ENCODE results near the gene GRM4. TPM values are rescaled to one million over a fixed set of nuclear protein-coding genes. Genes with fewer than 3 reads are reported as not detected.

The GRM4 gene
- total RNA-seq, 1 experiment from 2014 or later = 5.6 TPM

DNA sequence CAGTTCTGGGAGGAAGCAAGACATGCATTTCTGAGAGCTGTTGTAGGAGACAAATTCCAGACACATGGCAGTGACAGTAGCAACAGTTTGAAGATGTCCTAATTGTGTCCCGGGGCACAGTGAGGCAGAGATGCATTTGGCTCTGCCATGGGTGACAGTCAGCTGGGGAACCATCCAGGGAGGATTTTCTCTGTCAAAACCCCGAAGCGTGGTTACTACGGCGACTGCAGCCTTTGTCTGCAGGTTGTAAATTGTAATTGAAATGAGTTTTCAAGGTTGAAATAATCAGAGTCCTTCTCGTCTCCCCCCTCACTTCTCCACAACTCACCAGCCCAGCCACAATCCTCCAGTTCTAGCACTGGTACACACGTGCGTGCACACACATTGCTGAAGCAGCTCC lies 100.1 kb downstream of the GRM4 start:
- Histone ChIP-seq H3K56ac (ENCODE audit: insufficient read length, low read depth, low read length) (no peak overlapping the region), H3K27me3 (ENCODE audit: insufficient read depth, low read length) (no peaks in the 10 kb centered on the region), H3K18ac (ENCODE audit: insufficient read length, low read depth, low read length) (no peak overlapping the region), H2AFZ (ENCODE audit: low read length) (no peak overlapping the region), H2BK20ac (ENCODE audit: low read depth, low read length, poor library complexity, severe bottlenecking) (no peak overlapping the region), H3K23me2 (ENCODE audit: insufficient read length, low read depth, low read length, poor library complexity, severe bottlenecking) (no peaks in the 10 kb centered on the region), H4K8ac (replicated peaks; ENCODE audit: insufficient read length, low read depth, low read length) (no peak overlapping the region), H3K23ac (ENCODE audit: insufficient read length, low read depth, low read length) (no peak overlapping the region), H2BK12ac (ENCODE audit: insufficient read length, low read depth, low read length) (no peak overlapping the region), H4K5ac (ENCODE audit: insufficient read length, low read depth, low read length) (no peak overlapping the region), H3K14ac (ENCODE audit: insufficient read depth, low read length) (no peak overlapping the region), H2AK5ac (ENCODE audit: insufficient read length, low read length) (no peak overlapping the region), H3K79me2 (ENCODE audit: insufficient read depth, low read length) (no peaks in the 10 kb centered on the region), H3K9ac (ENCODE audit: extremely low read depth, insufficient read length, low read length) (no peak overlapping the region), H2BK120ac (ENCODE audit: low read depth, low read length, poor library complexity, severe bottlenecking) (no peak overlapping the region), H4K91ac (ENCODE audit: insufficient read length, low read depth, low read length) (no peak overlapping the region), H3K9me3 (ENCODE audit: control insufficient read depth, low read depth, low read length) (no peaks in the 10 kb centered on the region), H2BK5ac (ENCODE audit: insufficient read length, low read length) (no peak overlapping the region), H4K20me1 (ENCODE audit: control insufficient read depth, insufficient read depth, insufficient read length) (no peaks in the 10 kb centered on the region), H3K27ac (ENCODE audit: insufficient read length, low read depth, low read length) (no peak overlapping the region), H3K4me1 (ENCODE audit: insufficient read depth, low read length) (no peaks in the 10 kb centered on the region), H3T11ph (ENCODE audit: low read length) (no peak overlapping the region), H3K4ac (ENCODE audit: low read depth, low read length) (no peak overlapping the region), H3K79me1 (ENCODE audit: insufficient read depth, low read depth, low read length, poor library complexity, severe bottlenecking) (no peaks in the 10 kb centered on the region), H2BK15ac (ENCODE audit: low read depth, low read length) (no peak overlapping the region), H3K4me2 (ENCODE audit: insufficient read depth, insufficient read length, low read length) (no peak overlapping the region)
- no CpG with 5 or more reads among the region's 8 CpGs for WGBS (ENCODE audit: extremely low coverage, insufficient read length, low lambda C conversion rate)
- Mint-ChIP-seq H3K36me3 (ENCODE audit: insufficient read depth in 1 of 3, low read depth in 3 of 3) (no peaks in the 10 kb centered on the region; a peak in 1 of 7 replicates), H3K27ac (no peak overlapping the region), H3K9me3 (peaks cover 0 to 5% of the 10 kb centered on the region in 2 experiments; a peak in 1 of 5 replicates), H3K4me1 (peaks cover 39 to 49% of the 10 kb centered on the region in 2 experiments), H3K27me3 (ENCODE audit: low read depth) (peaks cover 15% of the 10 kb centered on the region), H3K4me3 (no peak overlapping the region)
- no peak for DNase-seq
- TF ChIP-seq, protein P1, sequence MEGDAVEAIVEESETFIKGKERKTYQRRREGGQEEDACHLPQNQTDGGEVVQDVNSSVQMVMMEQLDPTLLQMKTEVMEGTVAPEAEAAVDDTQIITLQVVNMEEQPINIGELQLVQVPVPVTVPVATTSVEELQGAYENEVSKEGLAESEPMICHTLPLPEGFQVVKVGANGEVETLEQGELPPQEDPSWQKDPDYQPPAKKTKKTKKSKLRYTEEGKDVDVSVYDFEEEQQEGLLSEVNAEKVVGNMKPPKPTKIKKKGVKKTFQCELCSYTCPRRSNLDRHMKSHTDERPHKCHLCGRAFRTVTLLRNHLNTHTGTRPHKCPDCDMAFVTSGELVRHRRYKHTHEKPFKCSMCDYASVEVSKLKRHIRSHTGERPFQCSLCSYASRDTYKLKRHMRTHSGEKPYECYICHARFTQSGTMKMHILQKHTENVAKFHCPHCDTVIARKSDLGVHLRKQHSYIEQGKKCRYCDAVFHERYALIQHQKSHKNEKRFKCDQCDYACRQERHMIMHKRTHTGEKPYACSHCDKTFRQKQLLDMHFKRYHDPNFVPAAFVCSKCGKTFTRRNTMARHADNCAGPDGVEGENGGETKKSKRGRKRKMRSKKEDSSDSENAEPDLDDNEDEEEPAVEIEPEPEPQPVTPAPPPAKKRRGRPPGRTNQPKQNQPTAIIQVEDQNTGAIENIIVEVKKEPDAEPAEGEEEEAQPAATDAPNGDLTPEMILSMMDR (conservative IDR thresholded peaks at IDR 0.05) = no peak

Data from H9 (cell line).